ENCODE results near the gene KRTAP6-1. TPM values are rescaled to one million over a fixed set of nuclear protein-coding genes. Genes with fewer than 3 reads are reported as not detected.

The KRTAP6-1 gene
- total and polyA plus RNA-seq, 12 donors, result not detected

- Histone ChIP-seq H3K36me3 (no peaks in the 10 kb centered on the region), H3K4me1 (no peaks in the 10 kb centered on the region), H3K27ac (no peak overlapping the region), H3K9me3 (peaks cover 0 to 11% (median 0%) of the 10 kb centered on the region in 11 donors), H3K4me3 (no peak overlapping the region), H3K27me3 (no peaks in the 10 kb centered on the region)
- no peak for DNase-seq
- TF ChIP-seq, protein P1, sequence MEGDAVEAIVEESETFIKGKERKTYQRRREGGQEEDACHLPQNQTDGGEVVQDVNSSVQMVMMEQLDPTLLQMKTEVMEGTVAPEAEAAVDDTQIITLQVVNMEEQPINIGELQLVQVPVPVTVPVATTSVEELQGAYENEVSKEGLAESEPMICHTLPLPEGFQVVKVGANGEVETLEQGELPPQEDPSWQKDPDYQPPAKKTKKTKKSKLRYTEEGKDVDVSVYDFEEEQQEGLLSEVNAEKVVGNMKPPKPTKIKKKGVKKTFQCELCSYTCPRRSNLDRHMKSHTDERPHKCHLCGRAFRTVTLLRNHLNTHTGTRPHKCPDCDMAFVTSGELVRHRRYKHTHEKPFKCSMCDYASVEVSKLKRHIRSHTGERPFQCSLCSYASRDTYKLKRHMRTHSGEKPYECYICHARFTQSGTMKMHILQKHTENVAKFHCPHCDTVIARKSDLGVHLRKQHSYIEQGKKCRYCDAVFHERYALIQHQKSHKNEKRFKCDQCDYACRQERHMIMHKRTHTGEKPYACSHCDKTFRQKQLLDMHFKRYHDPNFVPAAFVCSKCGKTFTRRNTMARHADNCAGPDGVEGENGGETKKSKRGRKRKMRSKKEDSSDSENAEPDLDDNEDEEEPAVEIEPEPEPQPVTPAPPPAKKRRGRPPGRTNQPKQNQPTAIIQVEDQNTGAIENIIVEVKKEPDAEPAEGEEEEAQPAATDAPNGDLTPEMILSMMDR (IDR thresholded peaks at IDR 0.05), result no peak
- intact Hi-C loops (cut with DNase I), result no loop called here
- 70 to 78% methylated on average over 4 of the region's 4 CpGs for WGBS, 2 donors
- ATAC-seq, result no peak
Measured at GRCh38 chr21:30625449-30626165, 11.9 kb upstream of the KRTAP6-1 start.

GRCh38 chr21:30623362-30623761 lies 9.6 kb upstream of the KRTAP6-1 start:
- no peak for DNase-seq
- Histone ChIP-seq H3K36me3 (no peaks in the 10 kb centered on the region), H3K4me1 (no peaks in the 10 kb centered on the region), H3K4me3 (no peak overlapping the region), H3K27me3 (no peaks in the 10 kb centered on the region), H3K27ac (no peak overlapping the region), H3K9me3 (peaks cover 0 to 11% (median 0%) of the 10 kb centered on the region in 11 donors)
- TF ChIP-seq, protein P1 (IDR thresholded peaks at IDR 0.05), result no peak
- ATAC-seq, result no peak
- intact Hi-C loops (cut with DNase I), result no loop called here
- WGBS, 2 donors, result 86 to 90% methylated on average over 3 of the region's 3 CpGs

DNA sequence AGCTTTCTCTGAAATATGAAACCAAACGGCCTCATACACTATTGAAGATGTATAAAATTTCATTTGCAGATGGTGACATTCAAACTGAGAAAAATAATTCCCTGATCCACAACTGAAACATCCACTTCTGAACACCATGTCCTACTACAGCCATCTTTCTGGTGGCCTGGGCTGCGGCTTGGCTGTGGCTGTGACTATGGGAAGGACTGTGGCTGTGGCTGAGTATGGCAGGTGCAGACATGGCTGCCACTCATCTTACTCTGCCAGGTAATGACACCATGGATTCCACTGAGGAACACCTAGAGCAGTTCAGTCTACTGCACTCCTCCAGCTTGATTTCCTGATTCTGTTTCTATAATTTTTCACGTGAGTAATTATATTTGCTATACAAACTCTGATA lies 6.8 kb upstream of the KRTAP6-1 start, which contains the start of gene KRTAP20-4:
KRTAP20-4 (plus strand) TSS at position 106 of the 400 bp plus-strand sequence.
- WGBS, 2 donors, result 78 to 88% methylated on average over 3 of the region's 3 CpGs
- no peaks in the 10 kb centered on the region for H3K27me3 ChIP-seq
- no peak for DNase-seq
- no peak for ATAC-seq
- H3K4me1 ChIP-seq, result no peaks in the 10 kb centered on the region
- no peak within 1 kb of the TSS for H3K27ac ChIP-seq
- TF ChIP-seq, protein P1 (IDR thresholded peaks at IDR 0.05), result no peak
- H3K36me3 ChIP-seq, result no peaks in the 10 kb centered on the region
- H3K9me3 ChIP-seq, result peaks cover 0 to 11% (median 0%) of the 10 kb centered on the region in 11 donors
- intact Hi-C loops (cut with DNase I), result no loop called here
- H3K4me3 ChIP-seq, result no peak within 1 kb of the TSS

DNA sequence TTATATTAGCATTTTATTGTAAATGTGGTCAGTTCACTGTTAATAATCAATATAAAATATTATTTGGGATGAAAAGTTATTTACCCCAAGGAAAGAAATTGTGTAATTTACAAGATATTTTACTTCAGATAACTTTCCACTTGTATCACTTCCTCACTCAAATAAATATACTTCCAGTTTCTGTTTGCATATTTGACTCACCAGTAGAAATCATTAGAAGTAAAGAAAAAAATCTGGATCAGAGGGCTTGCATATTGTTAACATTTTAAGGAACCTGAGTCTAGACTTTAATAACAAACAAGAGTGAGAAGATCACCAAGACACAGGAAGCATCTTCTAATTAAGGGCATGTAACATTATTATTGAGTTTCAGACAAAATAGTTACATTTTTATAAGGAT lies 6.3 kb upstream of the KRTAP6-1 start:
- Histone ChIP-seq H3K9me3 (peaks cover 0 to 10% (median 0%) of the 10 kb centered on the region in 11 donors), H3K27me3 (no peaks in the 10 kb centered on the region), H3K36me3 (no peaks in the 10 kb centered on the region), H3K4me1 (no peaks in the 10 kb centered on the region), H3K4me3 (no peak overlapping the region), H3K27ac (no peak overlapping the region)
- ATAC-seq (no peak), DNase-seq (no peak)
- intact Hi-C loops (cut with DNase I), result no loop called here
- TF ChIP-seq, protein P1 (IDR thresholded peaks at IDR 0.05), result no peak

Data from heart right ventricle (tissue), 16 donors.